Lower leg skin (tissue), 3 donors: ENCODE measurements around the gene DPY30.

Source experiments
- CTCF ChIP-seq, 3 donors: fragments of 450-650 bp; IDR thresholded peaks; one replicate each; pipeline ENCODE4 v1.5.1; 2016; ENCODE audit warnings: antibody characterized with exemption in 3 of 3, mild to moderate bottlenecking in 3 of 3, moderate library complexity in 2 of 3
- POLR2A ChIP-seq, 2 donors: fragments of 450-650 bp; IDR thresholded peaks; one replicate each; pipeline ENCODE4 v1.6.1; 2016 to 2017; ENCODE audit warnings: antibody characterized with exemption in 2 of 2, mild to moderate bottlenecking in 1 of 2, moderate library complexity in 1 of 2

- TF ChIP-seq CTCF (IDR thresholded peaks at IDR 0.05) (no peak), POLR2A (IDR thresholded peaks at IDR 0.05) (peak in 1 of 2 donors; percentile 17)
These were observed at the start of gene DPY30 for GRCh38 chr2:32039447-32040219.
